SK-N-MC (cell line): ENCODE results near the gene SMAD9.

ENCODE experiments used
- EZH2 ChIP-seq: fragments of 200-600 bp; sonication (generic); IDR thresholded peaks from one replicate; pipeline ENCODE4 v1.6.1; 2017; ENCODE audit warnings: antibody characterized with exemption
- POLR2AphosphoS5 ChIP-seq: IDR thresholded peaks from 2 replicates; pipeline ENCODE4 v1.6.1; 2012; ENCODE audit warnings: mild to moderate bottlenecking, low read depth, low read length, borderline replicate concordance

- TF ChIP-seq EZH2 (no peak), POLR2AphosphoS5 (no peak)
Observed at GRCh38 chr13:36796052-36796451, 124.0 kb downstream of the SMAD9 start.
